WTC11 (cell line): ENCODE results near the gene FNBP1L.

Source experiments
- CBFB ChIP-seq: sonication (generic); formaldehyde crosslinking; IDR thresholded peaks from 2 replicates; pipeline ENCODE4 v1.8.1; 2022; ENCODE audit warnings: mild to moderate bottlenecking, low read depth, missing genetic modification reagents
- CREB1 ChIP-seq: sonication (generic); formaldehyde crosslinking; IDR thresholded peaks from 2 replicates; pipeline ENCODE4 v1.8.0; 2023; ENCODE audit warnings: mild to moderate bottlenecking, missing genetic modification reagents
- CREM ChIP-seq: sonication (generic); formaldehyde crosslinking; IDR thresholded peaks from 2 replicates; pipeline ENCODE4 v1.8.1; 2022; ENCODE audit warnings: mild to moderate bottlenecking, missing genetic modification reagents, moderate library complexity
- ELF4 ChIP-seq: sonication (generic); formaldehyde crosslinking; IDR thresholded peaks from 2 replicates; pipeline ENCODE4 v1.8.1; 2022; ENCODE audit warnings: low read depth, mild to moderate bottlenecking, moderate library complexity, missing genetic modification reagents
- IRF2 ChIP-seq: sonication (generic); formaldehyde crosslinking; IDR thresholded peaks from 2 replicates; pipeline ENCODE4 v1.8.0; 2022; ENCODE audit warnings: low read depth, missing genetic modification reagents, borderline replicate concordance
- MYBL2 ChIP-seq: sonication (generic); formaldehyde crosslinking; IDR thresholded peaks from 2 replicates; pipeline ENCODE4 v1.8.1; 2023; ENCODE audit warnings: mild to moderate bottlenecking, moderate library complexity, missing genetic modification reagents
- TF ChIP-seq, protein P1 (sequence below): sonication (generic); formaldehyde crosslinking; IDR thresholded peaks from 2 replicates; pipeline ENCODE4 v1.8.0; 2022; ENCODE audit warnings: mild to moderate bottlenecking, missing genetic modification reagents
- TF ChIP-seq, protein P2 (sequence below): fragments of 200-600 bp; IDR thresholded peaks from 2 replicates; pipeline ENCODE4 v1.8.0; 2022; ENCODE audit warnings: antibody characterized with exemption
- TF ChIP-seq, protein P3 (sequence below): sonication (generic); formaldehyde crosslinking; IDR thresholded peaks from 2 replicates; pipeline ENCODE4 v1.8.1; 2023; ENCODE audit warnings: mild to moderate bottlenecking, moderate library complexity, missing genetic modification reagents

DNA sequence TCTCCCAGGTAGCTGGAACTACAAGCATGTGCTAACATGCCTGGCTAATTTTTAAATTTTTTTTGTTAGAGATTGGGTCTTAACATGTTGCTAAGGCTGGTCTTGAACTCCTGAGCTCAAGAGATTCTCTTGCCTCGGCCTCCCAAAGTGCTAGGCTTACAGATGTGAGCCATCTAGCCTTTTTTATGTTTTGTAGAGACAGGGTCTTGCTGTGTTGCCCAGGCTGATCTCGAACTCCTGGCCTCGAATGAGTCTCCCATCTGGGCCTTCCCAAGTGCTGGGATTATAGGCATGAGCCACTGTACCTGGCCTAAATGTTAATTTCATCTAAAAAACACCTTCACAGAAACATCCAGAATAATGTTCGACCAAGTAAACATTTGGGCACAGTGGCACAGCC, 48.6 kb downstream of the FNBP1L start:
- TF ChIP-seq, protein P1, sequence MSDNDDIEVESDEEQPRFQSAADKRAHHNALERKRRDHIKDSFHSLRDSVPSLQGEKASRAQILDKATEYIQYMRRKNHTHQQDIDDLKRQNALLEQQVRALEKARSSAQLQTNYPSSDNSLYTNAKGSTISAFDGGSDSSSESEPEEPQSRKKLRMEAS (CRISPR knock-in tag) = no peak
- no peak for TF ChIP-seq IRF2 (CRISPR knock-in tag)
- no peak for TF ChIP-seq MYBL2 (CRISPR knock-in tag)
- TF ChIP-seq CREB1 (CRISPR knock-in tag) = no peak
- no peak for TF ChIP-seq CBFB (CRISPR knock-in tag)
- TF ChIP-seq, protein P2, sequence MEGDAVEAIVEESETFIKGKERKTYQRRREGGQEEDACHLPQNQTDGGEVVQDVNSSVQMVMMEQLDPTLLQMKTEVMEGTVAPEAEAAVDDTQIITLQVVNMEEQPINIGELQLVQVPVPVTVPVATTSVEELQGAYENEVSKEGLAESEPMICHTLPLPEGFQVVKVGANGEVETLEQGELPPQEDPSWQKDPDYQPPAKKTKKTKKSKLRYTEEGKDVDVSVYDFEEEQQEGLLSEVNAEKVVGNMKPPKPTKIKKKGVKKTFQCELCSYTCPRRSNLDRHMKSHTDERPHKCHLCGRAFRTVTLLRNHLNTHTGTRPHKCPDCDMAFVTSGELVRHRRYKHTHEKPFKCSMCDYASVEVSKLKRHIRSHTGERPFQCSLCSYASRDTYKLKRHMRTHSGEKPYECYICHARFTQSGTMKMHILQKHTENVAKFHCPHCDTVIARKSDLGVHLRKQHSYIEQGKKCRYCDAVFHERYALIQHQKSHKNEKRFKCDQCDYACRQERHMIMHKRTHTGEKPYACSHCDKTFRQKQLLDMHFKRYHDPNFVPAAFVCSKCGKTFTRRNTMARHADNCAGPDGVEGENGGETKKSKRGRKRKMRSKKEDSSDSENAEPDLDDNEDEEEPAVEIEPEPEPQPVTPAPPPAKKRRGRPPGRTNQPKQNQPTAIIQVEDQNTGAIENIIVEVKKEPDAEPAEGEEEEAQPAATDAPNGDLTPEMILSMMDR = no peak
- TF ChIP-seq CREM (CRISPR knock-in tag) = no peak
- no peak for TF ChIP-seq ELF4 (CRISPR knock-in tag)
- TF ChIP-seq, protein P3, sequence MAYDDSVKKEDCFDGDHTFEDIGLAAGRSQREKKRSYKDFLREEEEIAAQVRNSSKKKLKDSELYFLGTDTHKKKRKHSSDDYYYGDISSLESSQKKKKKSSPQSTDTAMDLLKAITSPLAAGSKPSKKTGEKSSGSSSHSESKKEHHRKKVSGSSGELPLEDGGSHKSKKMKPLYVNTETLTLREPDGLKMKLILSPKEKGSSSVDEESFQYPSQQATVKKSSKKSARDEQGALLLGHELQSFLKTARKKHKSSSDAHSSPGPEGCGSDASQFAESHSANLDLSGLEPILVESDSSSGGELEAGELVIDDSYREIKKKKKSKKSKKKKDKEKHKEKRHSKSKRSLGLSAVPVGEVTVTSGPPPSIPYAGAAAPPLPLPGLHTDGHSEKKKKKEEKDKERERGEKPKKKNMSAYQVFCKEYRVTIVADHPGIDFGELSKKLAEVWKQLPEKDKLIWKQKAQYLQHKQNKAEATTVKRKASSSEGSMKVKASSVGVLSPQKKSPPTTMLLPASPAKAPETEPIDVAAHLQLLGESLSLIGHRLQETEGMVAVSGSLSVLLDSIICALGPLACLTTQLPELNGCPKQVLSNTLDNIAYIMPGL (CRISPR knock-in tag) = no peak
